GM12878 (cell line): ENCODE results near the gene ZNF142. TPM values are rescaled to one million over a fixed set of nuclear protein-coding genes. Genes with fewer than 3 reads are reported as not detected.

ENCODE experiments used
- BRCA1 ChIP-seq: IDR thresholded peaks from 2 replicates; pipeline ENCODE4 v1.6.1; 2011; ENCODE audit warnings: low read depth, low read length, improper control_type of control experiment
- CBFB ChIP-seq: IDR thresholded peaks from 2 replicates; pipeline ENCODE4 v1.6.1; 2016; ENCODE audit warnings: antibody characterized with exemption, low read depth
- CHD1 ChIP-seq: IDR thresholded peaks from 2 replicates; pipeline ENCODE4 v1.6.1; 2012; ENCODE audit warnings: low read depth, low read length, improper control_type of control experiment
- CREB1 ChIP-seq: IDR thresholded peaks from 2 replicates; pipeline ENCODE4 v1.6.1; 2012; ENCODE audit warnings: low read depth, mild to moderate bottlenecking, inconsistent platforms
- CUX1 ChIP-seq: IDR thresholded peaks from 2 replicates; pipeline ENCODE4 v1.6.1; 2012; ENCODE audit warnings: improper control_type of control experiment, low read depth, low read length; ENCODE audit not compliant: insufficient replicate concordance
- ETV6 ChIP-seq, 2 experiments: fragments of 450-650 bp in 1 of 2; IDR thresholded peaks in 1 of 2; conservative IDR thresholded peaks in 1 of 2; 2 replicates each; pipeline ENCODE4 v1.6.1; 2014; ENCODE audit warnings: antibody characterized with exemption in 1 of 2, borderline replicate concordance in 1 of 2, low read depth in 1 of 2, mild to moderate bottlenecking in 1 of 2, moderate library complexity in 1 of 2
- EZH2 ChIP-seq: IDR thresholded peaks from 2 replicates; pipeline ENCODE4 v1.6.1; 2012; ENCODE audit warnings: low read depth, mild to moderate bottlenecking, control low read depth, inconsistent platforms, low read length, borderline replicate concordance; ENCODE audit not compliant: control insufficient read depth
- MTA3 ChIP-seq: IDR thresholded peaks from 2 replicates; pipeline ENCODE4 v1.6.1; 2012; ENCODE audit warnings: low read length, inconsistent platforms, borderline replicate concordance
- POLR2A ChIP-seq: IDR thresholded peaks from 2 replicates; pipeline ENCODE4 v1.6.1; 2011; ENCODE audit warnings: low read depth, mild to moderate bottlenecking, low read length
- POLR2AphosphoS2 ChIP-seq: IDR thresholded peaks from 2 replicates; pipeline ENCODE4 v1.6.1; 2011; ENCODE audit warnings: low read depth, mild to moderate bottlenecking, low read length, improper control_type of control experiment, moderate library complexity
- RBBP5 ChIP-seq: fragments of 200-600 bp; sonication (generic); conservative IDR thresholded peaks from 2 replicates; pipeline ENCODE4 v1.6.1; 2016
- RCOR1 ChIP-seq: conservative IDR thresholded peaks from 2 replicates; pipeline ENCODE4 v1.6.1; 2012; ENCODE audit warnings: low read depth, low read length, improper control_type of control experiment
- RELA ChIP-seq: fragments of 450-650 bp; IDR thresholded peaks from 2 replicates; pipeline ENCODE4 v1.8.0; 2014; ENCODE audit warnings: borderline replicate concordance; ENCODE audit not compliant: partially characterized antibody
- SIN3A ChIP-seq: IDR thresholded peaks from 2 replicates; pipeline ENCODE4 v1.6.1; 2012; ENCODE audit warnings: low read depth, low read length, improper control_type of control experiment
- SMAD5 ChIP-seq: IDR thresholded peaks from 2 replicates; pipeline ENCODE4 v1.6.1; 2016; ENCODE audit warnings: antibody characterized with exemption, low read depth
- SMARCA5 ChIP-seq: fragments of 450-650 bp; IDR thresholded peaks from 2 replicates; pipeline ENCODE4 v1.6.1; 2017; ENCODE audit warnings: mild to moderate bottlenecking
- TARDBP ChIP-seq: IDR thresholded peaks from 2 replicates; pipeline ENCODE4 v1.6.1; 2016; ENCODE audit warnings: borderline replicate concordance
- TCF12 ChIP-seq: IDR thresholded peaks from 2 replicates; pipeline ENCODE4 v1.6.1; 2011; ENCODE audit warnings: low read depth, mild to moderate bottlenecking, low read length
- YBX1 ChIP-seq: fragments of 450-650 bp; IDR thresholded peaks from 2 replicates; pipeline ENCODE4 v1.6.1; 2016; ENCODE audit warnings: antibody characterized with exemption
- ZNF384 ChIP-seq: IDR thresholded peaks from 2 replicates; pipeline ENCODE4 v1.6.1; 2012; ENCODE audit warnings: low read depth, mild to moderate bottlenecking, low read length, improper control_type of control experiment, borderline replicate concordance
- polyA plus RNA-seq, 11 experiments: library from polyadenylated mRNA; depleted of rRNA in 4 of 11; unstranded in 6 of 11; stranded (reverse) in 5 of 11; fragments of >200 nt; fragmentation: Nextera tagmentation in 4 of 11; fragmentation: Illumina TruSeq in 1 of 11; extraction: Ambion mirVana in 4 of 11; extraction: Trizol in 1 of 11; gene quantifications; 1 replicate in 1 of 11; 2 replicates in 10 of 11; pipeline versions ENCODE4 v1.2.1 to v1.2.3, GENCODE V29; 2011 to 2016; ENCODE audit warnings: inconsistent platforms in 2 of 11, missing spikeins in 2 of 11, low read depth in 1 of 11
- total RNA-seq, 4 experiments: library from RNA; depleted of rRNA in 3 of 4; stranded (reverse); fragments of >200 nt in 3 of 4; fragmentation: Illumina TruSeq in 1 of 4; extraction: Trizol in 1 of 4; gene quantifications; 2 replicates each; pipeline versions ENCODE4 v1.2.1 to v1.2.3, GENCODE V29; 2013 to 2021
- TF ChIP-seq, protein P1 (sequence below): fragments of 450-650 bp; IDR thresholded peaks from 2 replicates; pipeline ENCODE4 v1.6.1; 2017; ENCODE audit warnings: antibody characterized with exemption, mild to moderate bottlenecking, moderate library complexity
- TF ChIP-seq, protein P2 (sequence below): IDR thresholded peaks from 2 replicates; pipeline ENCODE4 v1.6.1; 2012; ENCODE audit warnings: low read depth, low read length, improper control_type of control experiment

ZNF142 gene
- total and polyA plus RNA-seq, 10 of the 15 experiments (the other 5 are each of a cell fraction or from before 2014, with no cell fraction given), result 1.3 to 40.9 (median 15.0) TPM

- TF ChIP-seq, protein P1, sequence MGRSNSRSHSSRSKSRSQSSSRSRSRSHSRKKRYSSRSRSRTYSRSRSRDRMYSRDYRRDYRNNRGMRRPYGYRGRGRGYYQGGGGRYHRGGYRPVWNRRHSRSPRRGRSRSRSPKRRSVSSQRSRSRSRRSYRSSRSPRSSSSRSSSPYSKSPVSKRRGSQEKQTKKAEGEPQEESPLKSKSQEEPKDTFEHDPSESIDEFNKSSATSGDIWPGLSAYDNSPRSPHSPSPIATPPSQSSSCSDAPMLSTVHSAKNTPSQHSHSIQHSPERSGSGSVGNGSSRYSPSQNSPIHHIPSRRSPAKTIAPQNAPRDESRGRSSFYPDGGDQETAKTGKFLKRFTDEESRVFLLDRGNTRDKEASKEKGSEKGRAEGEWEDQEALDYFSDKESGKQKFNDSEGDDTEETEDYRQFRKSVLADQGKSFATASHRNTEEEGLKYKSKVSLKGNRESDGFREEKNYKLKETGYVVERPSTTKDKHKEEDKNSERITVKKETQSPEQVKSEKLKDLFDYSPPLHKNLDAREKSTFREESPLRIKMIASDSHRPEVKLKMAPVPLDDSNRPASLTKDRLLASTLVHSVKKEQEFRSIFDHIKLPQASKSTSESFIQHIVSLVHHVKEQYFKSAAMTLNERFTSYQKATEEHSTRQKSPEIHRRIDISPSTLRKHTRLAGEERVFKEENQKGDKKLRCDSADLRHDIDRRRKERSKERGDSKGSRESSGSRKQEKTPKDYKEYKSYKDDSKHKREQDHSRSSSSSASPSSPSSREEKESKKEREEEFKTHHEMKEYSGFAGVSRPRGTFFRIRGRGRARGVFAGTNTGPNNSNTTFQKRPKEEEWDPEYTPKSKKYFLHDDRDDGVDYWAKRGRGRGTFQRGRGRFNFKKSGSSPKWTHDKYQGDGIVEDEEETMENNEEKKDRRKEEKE, result no peak
- no peak for TF ChIP-seq EZH2
- TF ChIP-seq SMAD5, result peak; percentile 64; the same call in 1 of the 2 replicates
- TF ChIP-seq ETV6 (conservative IDR thresholded peaks at IDR 0.05 in 1 of 2, IDR thresholded peaks at IDR 0.05 in 1 of 2; ENCODE audit: borderline replicate concordance in 1 of 2, low read depth in 1 of 2), result 0 out of 4 replicates have a peak, but pooled peaks of 1 of the 2 experiments have one; percentile 34
- TF ChIP-seq CBFB, result no peak; the same call in 1 of the 2 replicates
- no peak for TF ChIP-seq MTA3
- peak; percentile 91 for TF ChIP-seq POLR2A
- TF ChIP-seq CREB1, result peak; percentile 83
- TF ChIP-seq, protein P2, sequence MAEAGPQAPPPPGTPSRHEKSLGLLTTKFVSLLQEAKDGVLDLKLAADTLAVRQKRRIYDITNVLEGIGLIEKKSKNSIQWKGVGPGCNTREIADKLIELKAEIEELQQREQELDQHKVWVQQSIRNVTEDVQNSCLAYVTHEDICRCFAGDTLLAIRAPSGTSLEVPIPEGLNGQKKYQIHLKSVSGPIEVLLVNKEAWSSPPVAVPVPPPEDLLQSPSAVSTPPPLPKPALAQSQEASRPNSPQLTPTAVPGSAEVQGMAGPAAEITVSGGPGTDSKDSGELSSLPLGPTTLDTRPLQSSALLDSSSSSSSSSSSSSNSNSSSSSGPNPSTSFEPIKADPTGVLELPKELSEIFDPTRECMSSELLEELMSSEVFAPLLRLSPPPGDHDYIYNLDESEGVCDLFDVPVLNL, result peak; percentile 70; the same call in 1 of the 2 replicates
- no peak for TF ChIP-seq CUX1
- no peak for TF ChIP-seq SMARCA5
- TF ChIP-seq ZNF384, result no peak
- peak; percentile 64; the same call in 1 of the 2 replicates for TF ChIP-seq RCOR1
- no peak for TF ChIP-seq YBX1
- 0 out of 2 replicates have a peak, but pooled peaks have one; percentile 82 for TF ChIP-seq SIN3A
- TF ChIP-seq TARDBP, result no peak
- peak; percentile 40; the same call in 1 of the 2 replicates for TF ChIP-seq TCF12
- TF ChIP-seq BRCA1, result no peak
- TF ChIP-seq RBBP5, result no peak
- TF ChIP-seq CHD1, result no peak
- TF ChIP-seq RELA, result peak; percentile 18
- TF ChIP-seq POLR2AphosphoS2, result peak; percentile 57; the same call in 1 of the 2 replicates
These were observed at the start of gene ZNF142, which contains the start of gene BCS1L (continued) for GRCh38 chr2:218659258-218659987.
